HepG2 (cell line): ENCODE data around the gene SHC1. TPM values are rescaled to one million over a fixed set of nuclear protein-coding genes. Genes with fewer than 3 reads are reported as not detected.

Experiments used
- ATF5 ChIP-seq: sonication (generic); formaldehyde crosslinking; IDR thresholded peaks from 2 replicates; pipeline ENCODE4 v1.4.0; 2020; ENCODE audit warnings: mild to moderate bottlenecking, low read depth, missing genetic modification reagents
- HNRNPK ChIP-seq: fragments of 200-400 bp; formaldehyde crosslinking; IDR thresholded peaks from 2 replicates; pipeline ENCODE4 v1.6.1; 2018; ENCODE audit warnings: low read length, low read depth, moderate library complexity, mild to moderate bottlenecking; ENCODE audit not compliant: poor library complexity, severe bottlenecking
- ZBTB38 ChIP-seq: sonication (generic); formaldehyde crosslinking; IDR thresholded peaks from 2 replicates; pipeline ENCODE4 v1.5.1; 2020; ENCODE audit warnings: mild to moderate bottlenecking, missing genetic modification reagents
- ZBTB46 ChIP-seq: sonication (generic); formaldehyde crosslinking; IDR thresholded peaks from 2 replicates; pipeline ENCODE4 v1.4.0; 2020; ENCODE audit warnings: mild to moderate bottlenecking, missing genetic modification reagents, borderline replicate concordance
- ZFP62 ChIP-seq: sonication (generic); formaldehyde crosslinking; IDR thresholded peaks from 2 replicates; pipeline ENCODE4 v1.4.0; 2020; ENCODE audit warnings: missing genetic modification reagents
- polyA plus RNA-seq, 8 experiments: library from polyadenylated mRNA; depleted of rRNA in 3 of 8; stranded (reverse) in 7 of 8; unstranded in 1 of 8; fragments of >200 nt; fragmentation: Illumina TruSeq in 4 of 8; extraction: Trizol in 4 of 8; gene quantifications; 2 replicates each; pipeline versions ENCODE4 v1.2.1 to v1.2.3, GENCODE V29; 2011 to 2016; ENCODE audit warnings: low read depth in 4 of 8, missing spikeins in 1 of 8, mixed read lengths in 1 of 8; ENCODE audit not compliant: insufficient read depth in 1 of 8
- total RNA-seq, 5 experiments: library from RNA; depleted of rRNA; stranded (reverse); fragments of >200 nt; fragmentation: Illumina TruSeq; extraction: Trizol; gene quantifications; 2 replicates each; pipeline ENCODE4 v1.2.3, GENCODE V29; 2016; ENCODE audit warnings: low read depth in 1 of 5
- TF ChIP-seq, protein P1 (sequence below): sonication (generic); formaldehyde crosslinking; IDR thresholded peaks from 2 replicates; pipeline ENCODE4 v1.5.1; 2020; ENCODE audit warnings: mild to moderate bottlenecking, missing genetic modification reagents, moderate library complexity
- TF ChIP-seq, protein P2 (sequence below): sonication (generic); formaldehyde crosslinking; IDR thresholded peaks from 2 replicates; pipeline ENCODE4 v1.9.0; 2022; ENCODE audit warnings: missing genetic modification reagents, mild to moderate bottlenecking, borderline replicate concordance

The SHC1 gene
- total and polyA plus RNA-seq, 2 of the 13 experiments (the other 11 are each of a cell fraction or from before 2014, with no cell fraction given), result 52.0 to 137 TPM

- TF ChIP-seq ZBTB46 (CRISPR knock-in tag) (no peak), ATF5 (CRISPR knock-in tag) (no peak), ZFP62 (CRISPR knock-in tag) (no peak), ZBTB38 (CRISPR knock-in tag) (peak; percentile 73), HNRNPK (no peak)
- TF ChIP-seq, protein P1, sequence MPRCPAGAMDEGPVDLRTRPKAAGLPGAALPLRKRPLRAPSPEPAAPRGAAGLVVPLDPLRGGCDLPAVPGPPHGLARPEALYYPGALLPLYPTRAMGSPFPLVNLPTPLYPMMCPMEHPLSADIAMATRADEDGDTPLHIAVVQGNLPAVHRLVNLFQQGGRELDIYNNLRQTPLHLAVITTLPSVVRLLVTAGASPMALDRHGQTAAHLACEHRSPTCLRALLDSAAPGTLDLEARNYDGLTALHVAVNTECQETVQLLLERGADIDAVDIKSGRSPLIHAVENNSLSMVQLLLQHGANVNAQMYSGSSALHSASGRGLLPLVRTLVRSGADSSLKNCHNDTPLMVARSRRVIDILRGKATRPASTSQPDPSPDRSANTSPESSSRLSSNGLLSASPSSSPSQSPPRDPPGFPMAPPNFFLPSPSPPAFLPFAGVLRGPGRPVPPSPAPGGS (CRISPR knock-in tag), result peak; percentile 59; the same call in 1 of the 2 replicates
- TF ChIP-seq, protein P2, sequence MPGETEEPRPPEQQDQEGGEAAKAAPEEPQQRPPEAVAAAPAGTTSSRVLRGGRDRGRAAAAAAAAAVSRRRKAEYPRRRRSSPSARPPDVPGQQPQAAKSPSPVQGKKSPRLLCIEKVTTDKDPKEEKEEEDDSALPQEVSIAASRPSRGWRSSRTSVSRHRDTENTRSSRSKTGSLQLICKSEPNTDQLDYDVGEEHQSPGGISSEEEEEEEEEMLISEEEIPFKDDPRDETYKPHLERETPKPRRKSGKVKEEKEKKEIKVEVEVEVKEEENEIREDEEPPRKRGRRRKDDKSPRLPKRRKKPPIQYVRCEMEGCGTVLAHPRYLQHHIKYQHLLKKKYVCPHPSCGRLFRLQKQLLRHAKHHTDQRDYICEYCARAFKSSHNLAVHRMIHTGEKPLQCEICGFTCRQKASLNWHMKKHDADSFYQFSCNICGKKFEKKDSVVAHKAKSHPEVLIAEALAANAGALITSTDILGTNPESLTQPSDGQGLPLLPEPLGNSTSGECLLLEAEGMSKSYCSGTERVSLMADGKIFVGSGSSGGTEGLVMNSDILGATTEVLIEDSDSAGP, result peak; percentile 80
Observed at GRCh38 chr1:154944401-154945159, 26.0 kb downstream of the SHC1 start (continued).
